Stimulated activated naive CD4-positive, alpha-beta T cell (primary cell): ENCODE results near the gene NFX1.

Source experiments
- DNase-seq, 6 experiments: peaks; one replicate each; lab custom pipeline; 2025; lab: John Stamatoyannopoulos, UW

Gene NFX1

GRCh38 chr9:33290247-33291030 is at the start of gene NFX1:
Gene NFX1, plus strand, starts transcription at chr9:33290516. Its CDS starts 57 bp downstream, at chr9:33290573.
- DNase-seq: peak; percentile 98 to 99 (median 98)

- DNase-seq: no peak
Observed at GRCh38 chr9:33241298-33241697, 49.0 kb upstream of the NFX1 start.

- DNase-seq: no peak
Observed at GRCh38 chr9:33242609-33243134, 47.6 kb upstream of the NFX1 start.

- DNase-seq: no peak
Observed at GRCh38 chr9:33244137-33244784, 46.1 kb upstream of the NFX1 start.

- no peak for DNase-seq
Observed at GRCh38 chr9:33245341-33245740, 45.0 kb upstream of the NFX1 start.

- DNase-seq: no peak
Observed at GRCh38 chr9:33246269-33246860, 44.0 kb upstream of the NFX1 start.

GRCh38 chr9:33248606-33249005 is 41.7 kb upstream of the NFX1 start:
- DNase-seq: no peak

GRCh38 chr9:33249087-33249658 is 41.1 kb upstream of the NFX1 start:
- no peak for DNase-seq

GRCh38 chr9:33249983-33250382 is 40.3 kb upstream of the NFX1 start:
- DNase-seq: no peak

GRCh38 chr9:33250458-33250995 is 39.8 kb upstream of the NFX1 start:
- DNase-seq: no peak

- no peak for DNase-seq
Observed at GRCh38 chr9:33254211-33254610, 36.1 kb upstream of the NFX1 start.

- no peak for DNase-seq
Observed at GRCh38 chr9:33255014-33255413, 35.3 kb upstream of the NFX1 start.

- DNase-seq: no peak
Observed at GRCh38 chr9:33255471-33255870, 34.8 kb upstream of the NFX1 start.

GRCh38 chr9:33256236-33256635 is 34.1 kb upstream of the NFX1 start:
- no peak for DNase-seq

GRCh38 chr9:33257276-33257675 is 33.0 kb upstream of the NFX1 start:
- DNase-seq: no peak

GRCh38 chr9:33260372-33260771 is 29.9 kb upstream of the NFX1 start:
- no peak for DNase-seq

- no peak for DNase-seq
Observed at GRCh38 chr9:33263131-33264002, 26.9 kb upstream of the NFX1 start.

GRCh38 chr9:33264003-33264472 is 26.3 kb upstream of the NFX1 start:
- DNase-seq: peak in 3 of 6 experiments; percentile 28 to 59 (median 42)

- DNase-seq: peak; percentile 99 to 100 (median 99)
Observed at GRCh38 chr9:33264473-33265177, 25.7 kb upstream of the NFX1 start, which contains the start of the genes BAG1 and CHMP5. Gene BAG1, minus strand, starts transcription at chr9:33264708. Gene CHMP5, plus strand, starts transcription at chr9:33265049. Its CDS starts 30 bp downstream, at chr9:33265079.

GRCh38 chr9:33265211-33265865 is 25.0 kb upstream of the NFX1 start:
- DNase-seq: peak in 1 of 6 experiments; percentile 11
